Ectodermal cell (in vitro differentiated cells): ENCODE data around the gene LUZP1.

Experiments used
- H3K27ac ChIP-seq: 2 replicates; pipeline ENCODE4 v1.7.0; 2013; ENCODE audit warnings: mild to moderate bottlenecking, low read depth, low read length; ENCODE audit not compliant: insufficient read depth, poor library complexity, severe bottlenecking
- H3K27me3 ChIP-seq: 2 replicates; pipeline ENCODE4 v1.7.0; 2013; ENCODE audit warnings: mild to moderate bottlenecking, low read length; ENCODE audit not compliant: insufficient read depth, control insufficient read depth, poor library complexity, severe bottlenecking
- H3K36me3 ChIP-seq: one replicate; pipeline ENCODE4 v1.7.0; 2013; ENCODE audit warnings: low read length; ENCODE audit not compliant: control insufficient read depth, insufficient read depth
- H3K4me1 ChIP-seq: one replicate; pipeline ENCODE4 v1.7.0; 2013; ENCODE audit warnings: low read length; ENCODE audit not compliant: control insufficient read depth, insufficient read depth
- H3K4me3 ChIP-seq: 2 replicates; pipeline ENCODE4 v1.7.0; 2013; ENCODE audit warnings: low read depth, low read length, control low read depth; ENCODE audit not compliant: insufficient read depth
- H3K9me3 ChIP-seq: 2 replicates; pipeline ENCODE4 v1.7.0; 2013; ENCODE audit warnings: mild to moderate bottlenecking, low read length, moderate library complexity; ENCODE audit not compliant: control insufficient read depth
- WGBS, 2 experiments: methylation state at CpG; one replicate each; pipeline ENCODE4 v1.1.7; 2013; ENCODE audit warnings: missing lambda C conversion rate in 2 of 2; 5-methylcytosine and 5-hydroxymethylcytosine counted together

Gene LUZP1

DNA sequence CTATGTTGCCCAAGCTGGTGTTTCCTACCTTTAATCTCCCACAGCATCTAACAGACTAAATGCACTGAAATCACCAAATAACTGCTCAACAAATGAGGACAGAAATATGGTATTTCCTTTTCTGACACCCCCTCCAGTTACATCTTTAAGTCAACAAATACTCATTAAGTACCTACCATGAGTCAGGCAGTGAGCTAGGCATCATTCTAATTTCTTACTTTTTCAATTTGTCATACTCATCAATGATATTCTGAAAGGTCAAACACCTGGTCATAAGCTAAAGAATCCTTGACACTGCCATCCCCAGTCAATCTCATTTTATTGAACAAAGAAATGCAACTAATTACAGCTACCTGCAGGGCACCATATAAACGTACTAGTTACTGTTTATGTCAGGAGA, 36.6 kb downstream of the LUZP1 start:
- 91 to 100% methylated on average over 1 of the region's 1 CpG for WGBS, 2 experiments
- no peaks in the 10 kb centered on the region for H3K9me3 ChIP-seq
- no peak overlapping the region for H3K27ac ChIP-seq
- no peaks in the 10 kb centered on the region for H3K27me3 ChIP-seq
- no peaks in the 10 kb centered on the region for H3K4me1 ChIP-seq
- H3K4me3 ChIP-seq = no peak overlapping the region
- H3K36me3 ChIP-seq = no peaks in the 10 kb centered on the region

DNA sequence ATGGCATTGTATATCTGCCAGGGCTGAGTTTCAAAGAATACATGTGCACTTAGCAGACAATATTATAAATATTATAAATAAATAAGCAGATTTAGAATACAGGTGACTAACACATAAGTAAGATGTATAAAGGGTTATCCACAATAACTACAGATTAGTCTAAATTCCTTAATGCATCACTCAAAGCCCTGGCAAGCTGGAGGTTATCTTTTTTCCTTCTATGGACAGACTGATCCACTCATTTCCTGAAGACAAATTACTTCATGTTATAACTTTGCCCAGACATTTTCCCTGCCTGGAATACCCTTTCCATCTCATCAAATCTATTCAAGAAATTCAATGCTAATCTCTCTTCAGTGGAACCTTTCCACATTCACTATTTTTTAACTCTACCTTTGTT, 38.8 kb downstream of the LUZP1 start:
- Histone ChIP-seq H3K4me3 (no peak overlapping the region), H3K27me3 (no peaks in the 10 kb centered on the region), H3K27ac (no peak overlapping the region)

DNA sequence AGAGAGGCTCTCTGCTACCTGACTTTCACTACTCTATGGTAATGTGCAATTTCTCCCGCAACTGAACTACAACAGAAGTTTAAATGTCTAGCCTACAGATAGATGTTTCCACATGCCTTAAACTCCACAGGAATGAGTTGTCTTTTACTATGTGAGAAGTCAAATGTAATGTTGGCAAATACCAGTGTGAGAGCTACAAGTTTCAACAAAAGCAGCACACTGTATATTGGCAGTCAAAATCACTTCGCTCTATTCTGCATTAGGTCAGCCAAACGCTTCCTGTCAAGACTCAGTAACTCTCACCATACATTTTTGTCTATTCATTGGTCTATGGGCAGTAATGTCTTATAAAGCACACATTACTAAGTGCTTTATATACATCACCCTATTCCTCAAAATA, 41.9 kb downstream of the LUZP1 start:
- Histone ChIP-seq H3K27me3 (no peaks in the 10 kb centered on the region), H3K4me1 (peaks cover 6% of the 10 kb centered on the region), H3K9me3 (no peaks in the 10 kb centered on the region), H3K36me3 (no peaks in the 10 kb centered on the region), H3K27ac (no peak overlapping the region), H3K4me3 (no peak overlapping the region)
- 94 to 100% methylated on average over 3 of the region's 3 CpGs for WGBS, 2 experiments

More for the DNA sequence above, 38.8 kb downstream of the LUZP1 start:
- no peaks in the 10 kb centered on the region for H3K4me1 ChIP-seq
- no peaks in the 10 kb centered on the region for H3K36me3 ChIP-seq
- H3K9me3 ChIP-seq = no peaks in the 10 kb centered on the region

DNA sequence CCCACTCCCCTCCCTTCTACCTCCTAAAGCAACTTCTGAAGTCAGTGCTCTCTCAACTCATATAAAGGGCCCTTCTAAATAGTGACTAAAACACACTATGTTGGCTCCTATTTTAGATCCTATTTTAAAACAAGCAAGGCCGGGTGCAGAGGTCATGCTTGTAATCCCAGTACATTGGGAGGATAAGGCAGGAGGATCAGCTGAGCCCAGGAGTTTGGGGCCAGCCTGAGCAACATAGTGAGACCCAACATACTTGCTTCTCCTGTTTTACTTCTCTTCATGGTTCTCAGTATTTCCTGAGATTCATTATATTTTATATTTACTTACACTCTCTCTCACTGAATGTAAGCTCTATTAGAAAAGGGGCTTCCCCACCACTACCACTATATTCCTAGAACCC, 42.5 kb downstream of the LUZP1 start:
- Histone ChIP-seq H3K27ac (no peak overlapping the region), H3K9me3 (no peaks in the 10 kb centered on the region), H3K4me3 (no peak overlapping the region), H3K36me3 (no peaks in the 10 kb centered on the region), H3K27me3 (no peaks in the 10 kb centered on the region), H3K4me1 (peaks cover 6% of the 10 kb centered on the region)
- 96 to 97% methylated on average over 1 of the region's 1 CpG for WGBS, 2 experiments

DNA sequence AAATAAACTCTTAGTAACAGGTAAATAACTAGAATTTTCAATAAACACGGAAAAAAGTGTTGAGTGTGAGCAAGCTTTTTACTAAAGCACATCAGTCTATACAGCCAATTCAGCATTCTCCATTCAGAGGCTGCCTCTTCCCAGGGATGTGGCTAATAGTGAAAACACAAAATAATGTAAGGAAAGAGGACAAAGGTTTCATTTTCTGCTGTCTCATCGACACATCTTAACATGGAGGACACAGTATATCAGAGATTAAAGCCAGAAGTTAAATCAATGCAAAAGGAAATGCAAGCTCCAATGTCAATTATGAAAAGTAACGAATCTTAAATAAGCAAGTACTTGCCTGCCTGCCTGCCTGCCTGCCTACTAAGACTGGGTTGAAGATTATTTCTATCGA, 43.2 kb downstream of the LUZP1 start:
- 92 to 98% methylated on average over 3 to 4 of the region's 4 CpGs for WGBS, 2 experiments
- Histone ChIP-seq H3K9me3 (no peaks in the 10 kb centered on the region), H3K27me3 (no peaks in the 10 kb centered on the region), H3K36me3 (no peaks in the 10 kb centered on the region), H3K4me1 (peaks cover 6% of the 10 kb centered on the region), H3K27ac (no peak overlapping the region), H3K4me3 (no peak overlapping the region)

DNA sequence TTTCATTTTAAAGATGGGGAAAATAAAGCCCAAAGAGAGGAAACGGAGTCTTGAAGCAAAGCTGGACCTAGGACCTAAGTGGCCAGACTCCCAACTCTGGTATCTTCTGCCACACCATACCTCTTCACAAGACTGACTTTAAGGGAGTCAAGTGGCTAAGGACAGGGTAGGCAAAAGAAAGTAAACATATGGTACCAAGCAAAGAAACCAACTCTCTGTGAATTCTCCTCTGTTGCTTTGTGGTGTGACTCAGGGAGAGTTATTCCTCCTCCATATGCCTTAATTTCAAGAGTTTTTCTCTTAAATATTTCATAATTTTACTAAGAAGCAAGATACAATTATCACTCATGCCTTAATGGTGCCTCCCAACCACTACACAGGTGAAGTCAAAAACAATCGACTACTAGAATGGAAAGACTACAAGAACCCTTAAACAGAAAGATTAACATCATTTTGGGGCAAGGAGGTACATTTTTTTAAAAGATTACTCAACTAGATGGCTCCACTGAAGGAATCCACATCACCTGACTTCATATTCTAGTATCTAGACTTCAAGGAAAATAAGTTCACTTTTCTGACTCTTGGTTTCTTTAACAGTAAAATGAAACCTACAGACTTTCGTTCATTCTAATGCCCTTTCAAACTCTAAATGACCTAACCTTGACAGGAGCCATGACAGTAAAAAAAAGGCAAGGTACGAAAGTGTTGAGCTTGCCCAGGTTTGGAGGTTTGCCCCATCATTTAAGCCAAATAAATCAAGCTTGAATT, 44.2 kb downstream of the LUZP1 start:
- H3K9me3 ChIP-seq = no peaks in the 10 kb centered on the region
- no peak overlapping the region for H3K27ac ChIP-seq
- WGBS, 2 experiments = 91 to 94% methylated on average over 4 of the region's 4 CpGs
- H3K4me3 ChIP-seq = no peak overlapping the region
- H3K27me3 ChIP-seq = no peaks in the 10 kb centered on the region
- peaks cover 6% of the 10 kb centered on the region for H3K4me1 ChIP-seq
- H3K36me3 ChIP-seq = no peaks in the 10 kb centered on the region

DNA sequence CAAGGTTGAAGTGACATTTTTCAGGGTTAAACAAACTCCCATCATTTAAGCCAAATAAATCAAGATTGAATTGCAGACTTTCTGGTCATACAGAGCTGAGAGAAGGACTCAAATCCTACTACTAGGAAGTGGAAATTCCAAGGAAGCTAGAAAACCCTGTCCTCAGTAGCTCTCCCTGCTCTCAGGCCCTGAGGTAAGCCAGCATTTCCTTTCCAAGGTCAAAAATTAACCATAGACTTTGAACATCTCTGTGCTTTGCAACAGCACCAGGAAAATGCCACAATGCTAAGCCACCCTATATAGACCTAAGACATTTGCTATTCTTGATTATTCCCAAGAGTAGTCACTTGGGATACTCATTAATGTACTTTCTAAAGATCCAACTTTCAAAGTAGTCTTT, 45.1 kb downstream of the LUZP1 start:
- Histone ChIP-seq H3K36me3 (no peaks in the 10 kb centered on the region), H3K27ac (no peak overlapping the region), H3K27me3 (no peaks in the 10 kb centered on the region), H3K4me1 (peaks cover 6% of the 10 kb centered on the region), H3K9me3 (no peaks in the 10 kb centered on the region), H3K4me3 (no peak overlapping the region)

DNA sequence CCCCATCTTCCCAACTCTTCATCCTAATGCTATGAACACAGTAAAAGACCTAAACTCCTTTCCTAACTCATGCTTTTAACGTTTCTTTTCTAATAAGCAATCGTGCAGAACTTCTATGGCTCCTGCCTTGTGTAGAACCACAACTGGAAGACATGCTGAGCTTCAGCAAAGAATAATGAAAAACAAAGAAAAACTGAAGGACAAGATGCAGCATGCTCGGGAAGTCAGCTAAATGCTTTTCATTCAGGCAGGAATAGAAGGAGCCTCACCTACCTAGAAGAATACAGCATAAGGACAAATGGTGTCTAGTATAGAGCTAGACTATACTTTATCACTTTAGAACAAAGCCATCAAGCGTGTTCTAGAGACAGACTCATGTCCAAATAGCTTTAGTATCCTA, 45.9 kb downstream of the LUZP1 start:
- no peaks in the 10 kb centered on the region for H3K36me3 ChIP-seq
- no peak overlapping the region for H3K4me3 ChIP-seq
- H3K27me3 ChIP-seq = no peaks in the 10 kb centered on the region
- 76 to 81% methylated on average over 4 of the region's 4 CpGs for WGBS, 2 experiments
- no peaks in the 10 kb centered on the region for H3K9me3 ChIP-seq
- H3K4me1 ChIP-seq = peaks cover 6% of the 10 kb centered on the region
- H3K27ac ChIP-seq = no peak overlapping the region

DNA sequence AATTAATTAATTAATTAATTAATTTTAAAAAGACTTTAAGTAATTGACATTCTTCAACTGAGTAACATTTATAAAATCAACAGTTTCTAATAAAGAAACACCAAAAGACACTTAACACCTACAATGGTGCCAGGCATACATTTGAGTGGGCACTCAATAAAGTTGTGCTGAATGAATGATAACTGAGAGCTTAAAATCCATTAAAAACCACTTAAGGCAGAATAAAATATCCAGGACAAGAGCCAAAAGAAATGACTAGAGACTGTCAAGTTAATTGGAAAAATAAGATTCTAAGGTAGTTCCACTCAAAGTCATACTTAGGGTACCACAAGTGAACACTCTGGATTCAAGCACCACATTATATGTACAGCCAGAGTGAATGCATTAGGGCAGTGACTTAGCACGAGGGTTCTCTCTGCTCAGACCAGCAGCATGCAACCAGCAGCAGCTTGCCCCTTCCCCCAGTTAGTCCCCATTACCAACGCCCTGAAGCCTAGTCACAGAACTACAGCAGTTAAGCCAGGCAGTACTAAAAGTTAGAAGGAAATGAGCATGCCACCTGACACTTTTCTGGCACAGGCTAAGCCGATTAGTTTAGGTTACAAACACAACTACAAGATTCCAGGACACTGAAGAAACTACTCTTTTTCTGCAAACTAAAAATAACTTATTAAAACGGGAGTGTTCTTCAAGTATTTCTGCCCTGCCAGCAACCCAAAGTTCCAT, 46.5 kb downstream of the LUZP1 start:
- 66 to 78% methylated on average over 4 of the region's 4 CpGs for WGBS, 2 experiments

DNA sequence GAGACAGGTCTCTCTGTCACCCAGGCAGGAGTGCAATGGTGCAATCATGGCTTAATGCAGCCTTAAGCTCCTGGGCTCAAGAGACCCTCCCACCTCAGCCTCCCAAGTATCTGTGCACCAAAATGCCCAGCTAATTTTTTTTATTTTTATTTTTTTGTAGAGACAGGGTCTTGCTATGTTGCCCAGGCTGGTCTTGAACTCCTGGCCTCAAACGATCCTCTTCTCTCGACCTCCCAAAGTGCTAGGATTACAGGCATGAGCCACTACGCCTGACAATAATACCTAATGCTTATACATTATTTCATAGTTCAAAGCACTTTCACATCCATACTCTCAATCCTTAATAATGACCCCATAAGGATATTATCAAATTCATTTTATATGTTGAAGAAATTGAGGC, 48.3 kb downstream of the LUZP1 start:
- no peaks in the 10 kb centered on the region for H3K36me3 ChIP-seq
- no peaks in the 10 kb centered on the region for H3K27me3 ChIP-seq
- no peak overlapping the region for H3K27ac ChIP-seq
- 93 to 95% methylated on average over 3 of the region's 3 CpGs for WGBS, 2 experiments
- H3K4me3 ChIP-seq = no peak overlapping the region
- no peaks in the 10 kb centered on the region for H3K9me3 ChIP-seq
- H3K4me1 ChIP-seq = peaks cover 6% of the 10 kb centered on the region

More for the DNA sequence above, 46.5 kb downstream of the LUZP1 start:
- H3K36me3 ChIP-seq = no peaks in the 10 kb centered on the region
- peak overlapping the region; percentile 55 for H3K27ac ChIP-seq
- H3K9me3 ChIP-seq = no peaks in the 10 kb centered on the region
- H3K27me3 ChIP-seq = no peaks in the 10 kb centered on the region
- H3K4me1 ChIP-seq = peaks cover 6% of the 10 kb centered on the region
- H3K4me3 ChIP-seq = no peak overlapping the region
